ENCODE results near the gene PPL.

DNA sequence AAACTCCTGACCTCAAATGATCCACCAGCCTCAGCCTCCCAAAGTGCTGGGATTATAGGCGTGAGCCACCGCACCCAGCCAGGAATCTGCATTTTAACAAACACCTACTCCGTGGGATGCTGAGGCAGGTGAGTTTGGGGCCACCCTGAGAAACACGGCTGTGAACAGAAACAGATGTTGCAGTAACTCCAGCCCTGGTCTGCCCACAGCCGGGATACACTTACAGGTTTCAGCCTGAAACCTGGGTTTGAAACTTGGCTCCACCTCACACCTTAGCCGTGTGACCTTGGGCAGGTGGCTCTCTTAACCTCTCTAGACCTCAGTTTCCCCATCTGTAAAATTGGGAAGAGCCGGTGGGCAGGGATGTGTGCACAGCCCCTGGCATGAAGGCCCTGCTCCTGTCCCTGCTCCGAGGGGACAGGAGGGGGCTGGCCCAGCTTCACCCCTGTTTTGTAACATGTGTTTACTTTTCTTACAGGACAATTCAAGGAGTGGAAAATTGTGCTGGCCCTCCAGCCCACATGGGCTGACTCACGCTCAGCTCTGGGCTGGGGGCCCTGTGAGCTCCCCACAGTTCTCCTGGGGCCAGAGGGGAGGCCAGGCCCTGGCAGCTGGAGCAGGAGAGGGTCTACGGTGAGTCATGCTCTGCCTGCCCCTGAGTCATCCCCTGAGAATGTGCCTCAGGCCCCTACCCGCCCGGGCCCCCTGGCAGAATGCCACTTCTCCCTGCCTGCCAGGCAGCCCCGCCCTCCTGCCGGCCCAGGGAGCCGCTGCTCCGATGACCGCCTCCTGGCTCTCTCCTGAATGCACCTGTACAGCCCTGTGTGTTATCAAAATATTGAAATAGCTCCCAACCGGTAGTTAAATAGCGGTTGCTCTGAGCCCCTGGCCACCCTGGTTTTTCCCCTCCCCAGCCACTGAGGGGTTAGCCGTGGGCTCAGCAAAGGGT, 7.7 kb upstream of the PPL start:
- TF ChIP-seq RELA (CRISPR knock-in tag; IDR thresholded peaks at IDR 0.05; ENCODE audit: borderline replicate concordance) (no peak), CTCF (IDR thresholded peaks at IDR 0.05) (no peak), TCF7 (CRISPR knock-in tag; IDR thresholded peaks at IDR 0.05; ENCODE audit: low read depth) (no peak), GABPB1 (CRISPR knock-in tag; IDR thresholded peaks at IDR 0.05) (peak; percentile 61; the same call in 1 of the 2 replicates), FOXK1 (CRISPR knock-in tag; IDR thresholded peaks at IDR 0.05) (no peak)
